Measurements from ENCODE around the gene SLC34A3.

The SLC34A3 gene

DNA sequence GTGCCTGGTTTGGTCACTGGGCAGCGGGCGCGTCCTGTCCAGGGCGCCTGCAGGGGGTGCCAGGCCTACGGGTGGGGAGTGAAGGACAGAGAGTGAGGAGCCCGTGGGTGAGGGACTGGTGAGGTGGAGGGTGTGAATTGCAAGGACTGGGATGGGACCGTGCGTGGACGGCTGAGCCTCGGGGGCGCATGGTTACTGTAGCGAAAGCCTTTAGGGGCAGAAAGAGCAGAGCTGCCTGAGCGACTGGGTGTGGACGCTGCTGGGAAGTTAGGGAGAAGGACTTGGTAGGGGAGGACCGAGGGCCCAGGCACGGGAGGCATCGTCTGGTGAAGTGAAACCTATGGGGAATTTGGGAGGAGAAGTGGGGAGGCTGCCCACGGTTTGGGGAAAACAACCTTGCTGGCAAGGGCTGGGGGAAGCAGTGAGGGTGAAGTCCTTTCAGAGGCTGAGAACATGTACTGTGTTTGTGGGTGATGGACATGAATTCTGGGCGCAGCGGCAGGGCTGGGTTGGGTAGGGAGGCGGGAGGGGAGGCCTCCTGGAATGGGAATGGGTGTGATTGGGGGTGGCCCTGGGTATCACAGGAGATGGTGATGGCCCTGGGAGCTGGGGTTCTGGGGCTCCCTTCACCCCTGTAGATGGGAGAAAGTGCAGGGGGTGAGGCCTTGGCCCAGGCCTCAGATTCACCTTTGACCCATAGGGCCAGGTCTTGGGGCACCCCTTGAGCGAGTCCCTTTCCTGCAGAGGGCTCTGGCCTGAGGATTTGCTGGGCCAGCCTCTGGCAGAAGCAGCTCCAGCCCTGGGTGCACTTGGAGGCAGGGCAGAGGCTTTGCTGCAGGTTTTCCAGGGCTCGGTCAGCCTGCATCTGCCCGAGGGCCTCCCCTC lies 45.1 kb downstream of the SLC34A3 start:
- DNase-seq (ENCODE audit: low read depth in 2 of 2), result no peak

- DNase-seq (ENCODE audit: low read depth in 2 of 2), result no peak
These were observed 46.0 kb downstream of the SLC34A3 start for GRCh38 chr9:137276473-137277328.

GRCh38 chr9:137277329-137278041 lies 46.8 kb downstream of the SLC34A3 start, which contains the start of gene TOR4A:
Gene TOR4A, plus strand, starts transcription at chr9:137277726. Its CDS starts 964 bp downstream, at chr9:137278690.
- DNase-seq (ENCODE audit: low read depth in 2 of 2), result no peak

GRCh38 chr9:137278061-137278701 lies 47.5 kb downstream of the SLC34A3 start:
- no peak for DNase-seq (ENCODE audit: low read depth in 2 of 2)

DNA sequence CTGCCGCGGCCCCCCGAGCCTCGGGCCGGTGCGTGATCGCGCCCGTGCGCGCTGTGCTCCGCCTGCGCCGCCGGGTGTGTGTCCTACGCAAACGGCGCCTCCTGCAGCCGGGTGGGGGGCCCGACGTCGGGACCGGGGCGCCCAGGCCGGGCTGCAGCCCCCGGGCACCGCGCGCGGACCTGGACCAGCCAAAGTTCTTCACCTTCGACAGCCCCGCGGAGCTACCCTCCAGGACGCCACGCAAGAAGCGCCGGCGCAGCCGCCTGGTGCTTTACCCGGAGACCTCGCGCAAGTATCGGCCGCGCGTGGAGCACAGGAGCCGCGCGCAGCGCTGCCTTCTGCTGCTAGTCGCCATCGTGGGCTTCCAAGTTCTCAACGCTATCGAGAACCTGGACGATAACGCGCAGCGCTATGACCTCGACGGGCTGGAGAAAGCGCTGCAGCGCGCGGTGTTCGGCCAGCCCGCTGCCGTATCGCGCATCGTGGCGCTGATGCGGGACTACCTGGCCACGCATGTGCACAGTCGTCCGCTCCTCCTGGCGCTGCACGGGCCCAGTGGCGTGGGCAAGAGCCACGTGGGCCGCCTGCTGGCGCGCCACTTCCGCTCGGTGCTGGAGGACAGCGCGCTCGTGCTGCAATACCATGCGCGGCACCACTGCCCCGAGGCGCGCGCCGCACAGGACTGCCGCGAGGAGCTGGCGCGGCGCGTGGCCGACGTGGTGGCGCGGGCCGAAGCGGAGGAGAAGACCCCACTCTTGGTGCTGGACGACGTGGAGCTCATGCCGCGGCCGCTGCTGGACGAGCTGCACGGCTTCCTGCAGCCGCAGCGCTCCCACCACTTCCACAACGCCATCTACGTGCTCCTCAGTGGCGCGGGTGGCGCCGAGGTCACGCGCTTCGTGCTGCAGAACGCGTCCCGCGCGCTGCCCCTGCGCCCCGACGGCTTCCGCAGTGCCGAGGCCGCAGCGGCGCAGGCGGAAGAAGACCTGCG lies 48.3 kb downstream of the SLC34A3 start:
- no peak for DNase-seq (ENCODE audit: low read depth in 2 of 2)

DNA sequence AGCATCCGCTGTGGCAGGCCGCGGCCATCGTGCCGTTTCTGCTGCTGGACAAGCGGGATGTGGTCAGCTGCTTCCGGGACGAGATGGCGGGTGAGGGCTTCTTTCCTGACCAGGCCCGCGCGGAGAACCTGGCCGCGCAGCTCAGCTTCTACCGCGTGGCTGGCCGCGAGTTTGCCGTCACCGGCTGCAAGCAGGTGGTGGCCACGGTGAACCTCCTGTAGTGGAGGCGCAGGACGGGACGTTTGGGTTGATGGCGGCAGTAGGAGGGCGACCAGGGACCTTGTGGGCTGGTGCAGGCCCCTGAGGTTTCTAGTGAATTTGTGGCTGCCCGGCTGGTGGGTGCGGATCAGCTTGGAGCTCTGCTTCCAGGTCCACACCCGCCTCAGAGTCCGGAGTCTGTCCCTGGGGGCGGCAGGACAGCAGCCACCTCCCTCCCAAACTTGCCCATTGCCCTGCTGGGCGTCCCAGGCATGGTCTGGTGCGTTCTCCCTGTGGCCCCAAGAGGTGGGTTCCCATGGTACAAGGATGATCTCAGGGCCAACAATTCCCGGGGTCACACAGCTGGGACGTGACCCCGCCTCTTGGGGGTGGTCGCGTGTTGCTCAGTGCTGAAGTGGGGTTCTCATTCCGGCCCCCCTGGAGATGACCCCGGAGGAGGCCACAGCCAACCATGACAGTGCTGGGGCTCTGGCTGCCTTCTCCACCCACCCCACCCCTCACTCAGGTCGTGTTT lies 49.2 kb downstream of the SLC34A3 start:
- DNase-seq (ENCODE audit: low read depth in 2 of 2), result no peak

GRCh38 chr9:137280474-137281344 lies 50.0 kb downstream of the SLC34A3 start:
- DNase-seq (ENCODE audit: low read depth in 2 of 2), result no peak

GRCh38 chr9:137281345-137282116 lies 50.8 kb downstream of the SLC34A3 start:
- no peak for DNase-seq (ENCODE audit: low read depth in 2 of 2)

Data from stimulated activated CD4-positive, alpha-beta T cell treated with anti-CD3 and anti-CD28 coated beads, Interleukin-4, amount 100 ng/mL, for 48 hours (primary cell).